Measurements from ENCODE around the gene UBE2J2. TPM values are rescaled to one million over a fixed set of nuclear protein-coding genes. Genes with fewer than 3 reads are reported as not detected.

UBE2J2 gene
- polyA plus RNA-seq, 1 of the 3 experiments (the other 2 are of a cell fraction) = 47.5 TPM

DNA sequence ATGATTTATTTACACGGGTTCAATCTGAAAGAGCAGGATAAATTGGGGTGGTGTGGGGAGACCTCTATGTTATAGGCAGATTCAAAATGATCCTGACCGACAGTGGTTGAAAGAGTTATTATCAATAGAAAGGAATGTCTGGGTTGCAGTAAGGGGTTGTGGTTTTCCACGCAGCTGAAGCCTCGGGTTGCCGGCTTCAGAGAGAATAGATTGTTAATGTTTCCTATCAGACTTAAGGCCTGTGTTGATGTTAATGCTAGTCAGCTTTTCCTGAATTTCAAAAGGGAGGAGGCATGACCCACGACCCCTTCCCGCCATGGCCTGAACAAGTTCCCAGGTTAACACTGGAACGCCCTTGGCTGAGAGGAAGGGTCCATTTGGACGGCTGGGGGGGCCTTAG is 2.2 kb upstream of the UBE2J2 start:
- no peaks in the 10 kb centered on the region for H3K27me3 ChIP-seq (ENCODE audit: insufficient read depth)
- H3K27ac ChIP-seq (ENCODE audit: low read depth in 2 of 2, low read length in 1 of 2) = no peak overlapping the region
- H3K4me3 ChIP-seq (ENCODE audit: low read depth in 2 of 2, low read length in 1 of 2) = no peak overlapping the region
- CTCF ChIA-PET = interaction anchor here (1.0 to 2.2 kb wide), 4 partner anchors 16 to 254 kb away, joined by 3 to 7 read pairs (median 4); no protein-coding TSS in a partner anchor
- H3K9me3 ChIP-seq = no peaks in the 10 kb centered on the region
- H3K36me3 ChIP-seq (replicated peaks in 1 of 2; ENCODE audit: control insufficient read depth in 1 of 2, insufficient read depth in 2 of 2, low read length in 1 of 2) = peaks cover 0 to 4% of the 10 kb centered on the region in 2 experiments
- no peak overlapping the region for H3K4me2 ChIP-seq
- peaks cover 26% of the 10 kb centered on the region for H3K79me2 ChIP-seq (ENCODE audit: insufficient read depth)
- no peak overlapping the region for H2AFZ ChIP-seq (ENCODE audit: low read depth)
- no peaks in the 10 kb centered on the region for H3F3A ChIP-seq (replicated peaks; ENCODE audit: insufficient read depth)
- 95% methylated on average over 7 of the region's 9 CpGs for WGBS (ENCODE audit: low lambda C conversion rate)
- H4K20me1 ChIP-seq (ENCODE audit: insufficient read depth) = peaks cover 21% of the 10 kb centered on the region
- no peak overlapping the region for H3K9ac ChIP-seq
- no peak for DNase-seq
- POLR2A ChIA-PET = no interaction called here
- TF ChIP-seq RAD21 (IDR thresholded peaks at IDR 0.05; ENCODE audit: low read length) (no peak), EZH2phosphoT487 (IDR thresholded peaks at IDR 0.05; ENCODE audit: borderline replicate concordance, low read depth) (no peak), EP300 (IDR thresholded peaks at IDR 0.05; ENCODE audit: borderline replicate concordance in 1 of 2, low read depth in 1 of 2, low read length in 1 of 2) (no peak), GATA2 (CRISPR knock-in tag; IDR thresholded peaks at IDR 0.05) (no peak), NRF1 (IDR thresholded peaks at IDR 0.05; ENCODE audit: low read depth, low read length) (no peak), PBX3 (IDR thresholded peaks at IDR 0.05) (no peak), RFX5 (IDR thresholded peaks at IDR 0.05; ENCODE audit: low read length) (no peak), RXRA (IDR thresholded peaks at IDR 0.05; ENCODE audit: borderline replicate concordance, low read depth) (no peak), SMC3 (IDR thresholded peaks at IDR 0.05; ENCODE audit: low read depth, low read length) (no peak)
- peaks cover 0 to 25% of the 10 kb centered on the region in 2 experiments; a peak in 1 of 4 replicates for H3K4me1 ChIP-seq (ENCODE audit: control insufficient read depth in 1 of 2, insufficient read depth in 2 of 2, low read depth in 1 of 2, low read length in 1 of 2)
- no peaks in the 10 kb centered on the region for H3K9me2 ChIP-seq

DNA sequence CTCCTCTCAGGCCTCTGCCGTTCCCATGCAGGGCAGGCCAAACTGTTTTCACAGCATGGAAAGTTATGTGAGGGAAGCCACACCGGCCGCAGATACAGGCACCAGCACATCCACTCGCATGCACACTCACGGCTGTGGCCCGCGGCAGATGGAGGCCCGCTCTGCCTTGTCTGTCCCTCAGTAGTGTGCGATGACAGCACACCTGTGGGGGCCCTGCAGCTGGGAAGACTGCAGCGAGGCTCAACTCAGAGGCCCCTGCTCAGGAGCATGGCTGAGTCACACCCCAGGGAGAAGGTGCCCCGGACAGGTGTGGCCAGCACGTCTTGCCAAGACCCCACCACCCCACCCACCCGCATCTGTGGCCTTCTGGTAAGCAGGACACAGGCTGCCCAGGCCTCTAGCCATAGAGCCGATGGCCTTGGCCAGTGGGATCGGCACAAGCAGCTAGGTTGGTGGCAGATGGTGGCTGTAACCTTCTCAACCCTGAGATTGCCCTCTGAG is 1.3 kb upstream of the UBE2J2 start:
- Histone ChIP-seq H3K79me2 (ENCODE audit: insufficient read depth) (peaks cover 34% of the 10 kb centered on the region), H4K20me1 (ENCODE audit: insufficient read depth) (peaks cover 30% of the 10 kb centered on the region), H3F3A (replicated peaks; ENCODE audit: insufficient read depth) (no peaks in the 10 kb centered on the region), H3K4me1 (ENCODE audit: control insufficient read depth in 1 of 2, insufficient read depth in 2 of 2, low read depth in 1 of 2, low read length in 1 of 2) (peaks cover 0 to 28% of the 10 kb centered on the region in 2 experiments; a peak in 1 of 4 replicates), H3K9me2 (no peaks in the 10 kb centered on the region), H2AFZ (ENCODE audit: low read depth) (no peak overlapping the region), H3K9me3 (no peaks in the 10 kb centered on the region), H3K4me2 (peak overlapping the region; percentile 85; the same call in 1 of the 2 replicates), H3K27ac (ENCODE audit: low read depth in 2 of 2, low read length in 1 of 2) (no peak overlapping the region), H3K9ac (no peak overlapping the region), H3K4me3 (ENCODE audit: low read depth in 2 of 2, low read length in 1 of 2) (peak overlapping the region in 1 of 2 experiments; percentile 65; a peak in 2 of 4 replicates), H3K27me3 (ENCODE audit: insufficient read depth) (no peaks in the 10 kb centered on the region), H3K36me3 (replicated peaks in 1 of 2; ENCODE audit: control insufficient read depth in 1 of 2, insufficient read depth in 2 of 2, low read length in 1 of 2) (peaks cover 0 to 4% of the 10 kb centered on the region in 2 experiments)
- no peak for TF ChIP-seq RXRA (IDR thresholded peaks at IDR 0.05; ENCODE audit: borderline replicate concordance, low read depth)
- TF ChIP-seq, protein P1, sequence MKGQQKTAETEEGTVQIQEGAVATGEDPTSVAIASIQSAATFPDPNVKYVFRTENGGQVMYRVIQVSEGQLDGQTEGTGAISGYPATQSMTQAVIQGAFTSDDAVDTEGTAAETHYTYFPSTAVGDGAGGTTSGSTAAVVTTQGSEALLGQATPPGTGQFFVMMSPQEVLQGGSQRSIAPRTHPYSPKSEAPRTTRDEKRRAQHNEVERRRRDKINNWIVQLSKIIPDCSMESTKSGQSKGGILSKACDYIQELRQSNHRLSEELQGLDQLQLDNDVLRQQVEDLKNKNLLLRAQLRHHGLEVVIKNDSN (IDR thresholded peaks at IDR 0.05; ENCODE audit: borderline replicate concordance, low read depth) = no peak
- no peak for TF ChIP-seq ELF1 (IDR thresholded peaks at IDR 0.05)
- no peak for TF ChIP-seq CHD2 (IDR thresholded peaks at IDR 0.05; ENCODE audit: low read length, partially characterized antibody)
- WGBS (ENCODE audit: low lambda C conversion rate) = 100% methylated on average over 1 of the region's 15 CpGs
- DNase-seq = no peak
- CTCF ChIA-PET = interaction anchor here (1.0 to 2.2 kb wide), 5 partner anchors 17 to 254 kb away, joined by 3 to 7 read pairs (median 4); no protein-coding TSS in a partner anchor
- POLR2A ChIA-PET = no interaction called here

All from SK-N-SH (cell line).